Stimulated activated CD8-positive, alpha-beta memory T cell treated with anti-CD3 and anti-CD28 coated beads, Interleukin-7, amount 100 ng/mL, for 1 hour (primary cell): ENCODE data around the gene SGMS1.
"Not testable (repeated sequence)": the region's sequence is repeated elsewhere in the genome, so short reads cannot be mapped to it uniquely, and the experiment has no call there.

ENCODE experiments used
- DNase-seq, 2 donors: peaks; one replicate each; pipeline ENCODE4 v3.0.0-alpha.2; 2020; ENCODE audit warnings: low read depth in 2 of 2

Gene SGMS1

DNA sequence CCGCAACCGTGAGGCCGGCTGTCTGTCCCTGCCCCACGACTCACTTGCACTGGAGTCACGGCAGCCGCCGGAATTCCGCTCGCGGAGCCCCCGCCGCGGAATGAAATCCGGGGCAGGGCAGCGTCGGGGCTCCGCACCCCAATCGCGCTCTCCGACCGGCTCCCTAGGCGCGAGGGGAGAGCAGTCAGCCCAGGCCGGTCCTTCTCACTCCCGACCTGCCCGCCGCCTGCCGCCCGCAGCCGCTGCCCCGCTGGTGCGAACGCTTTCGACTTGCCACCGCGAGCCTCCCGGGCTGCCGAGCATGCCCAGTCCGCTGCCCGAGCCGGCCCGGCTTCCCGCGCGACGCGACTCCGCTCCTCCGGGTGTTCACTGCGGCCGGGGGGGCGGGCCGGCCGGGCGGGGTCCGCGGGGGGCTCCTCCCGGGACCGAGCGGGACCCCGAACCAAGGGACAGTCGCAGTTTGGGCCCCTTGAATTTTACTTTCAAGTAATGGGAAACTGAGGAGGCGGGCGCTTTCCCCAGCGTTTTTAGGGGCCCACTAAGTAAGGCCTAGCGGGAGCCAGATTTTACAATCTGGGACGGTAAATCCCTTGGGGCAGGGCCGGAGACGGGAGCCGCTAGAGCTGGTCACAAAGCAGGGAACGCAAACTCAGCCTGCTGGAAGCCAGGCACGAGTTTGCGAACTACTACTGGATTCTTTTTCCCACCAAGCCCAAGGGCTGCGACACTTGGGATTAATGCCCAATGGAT is at the start of gene SGMS1:
Gene SGMS1, minus strand, starts transcription at position 294 of the 750 bp plus-strand sequence. CDS start 279,842 bp downstream, outside the sequence.
- peak; percentile 55 to 59 for DNase-seq

DNA sequence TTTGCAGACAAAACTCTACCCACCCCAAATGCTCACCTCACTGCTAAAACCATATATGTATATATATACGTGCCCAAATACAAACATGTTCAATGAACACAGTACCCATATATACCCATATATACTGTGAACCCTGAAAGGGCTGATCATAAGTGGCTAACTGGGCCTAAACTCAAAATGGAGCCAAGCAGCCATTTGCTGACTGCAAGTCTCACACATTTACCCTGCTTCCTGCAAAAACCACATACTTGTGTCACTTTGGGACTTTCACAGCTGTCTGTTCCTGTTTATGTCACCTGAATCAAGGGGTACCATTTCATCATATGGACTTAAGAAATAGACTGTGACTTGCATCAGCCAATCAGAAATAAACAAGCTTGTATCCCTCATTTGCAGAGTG is 48.4 kb upstream of the SGMS1 start:
- DNase-seq, result not testable (repeated sequence)

DNA sequence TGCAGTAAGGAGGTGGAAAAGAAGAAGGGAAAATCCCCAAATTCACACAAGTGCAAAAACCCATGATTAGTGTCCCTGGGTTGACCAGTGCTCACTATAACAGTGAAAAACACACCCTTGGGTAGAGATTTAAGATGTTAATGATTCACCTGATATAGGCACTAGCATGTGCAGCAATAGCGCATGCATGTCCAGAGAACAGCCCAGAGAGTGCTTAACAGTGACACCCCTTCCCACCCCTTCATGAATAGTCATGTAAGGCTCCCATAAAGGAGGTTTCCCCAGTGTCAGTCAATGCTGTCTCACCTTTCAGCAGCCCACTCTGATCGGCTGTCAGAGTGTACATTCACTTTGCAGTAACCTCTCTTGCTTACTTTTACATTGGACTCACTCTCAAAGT is 47.9 kb upstream of the SGMS1 start:
- DNase-seq, result not testable (repeated sequence)

DNA sequence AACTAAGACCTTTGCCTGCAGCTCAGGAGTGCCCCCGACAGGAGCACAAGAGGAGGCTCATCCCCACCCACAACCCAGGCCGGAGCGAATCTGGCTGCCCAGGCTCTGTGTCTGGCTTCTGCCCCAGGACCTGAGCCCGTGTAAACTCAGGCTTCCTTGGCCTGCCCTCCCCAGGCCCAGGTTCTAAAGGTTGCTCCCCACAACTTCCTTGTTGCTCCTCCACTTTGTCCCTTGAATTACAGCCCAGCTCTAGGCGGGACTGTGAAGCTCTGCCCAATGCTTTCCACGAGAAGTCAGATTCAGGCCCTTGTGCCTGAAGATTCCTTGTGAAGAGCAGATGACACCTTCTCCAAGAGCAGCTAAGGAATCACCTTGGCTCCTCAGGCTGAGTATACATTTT is 46.2 kb upstream of the SGMS1 start:
- DNase-seq, result not testable (repeated sequence)

DNA sequence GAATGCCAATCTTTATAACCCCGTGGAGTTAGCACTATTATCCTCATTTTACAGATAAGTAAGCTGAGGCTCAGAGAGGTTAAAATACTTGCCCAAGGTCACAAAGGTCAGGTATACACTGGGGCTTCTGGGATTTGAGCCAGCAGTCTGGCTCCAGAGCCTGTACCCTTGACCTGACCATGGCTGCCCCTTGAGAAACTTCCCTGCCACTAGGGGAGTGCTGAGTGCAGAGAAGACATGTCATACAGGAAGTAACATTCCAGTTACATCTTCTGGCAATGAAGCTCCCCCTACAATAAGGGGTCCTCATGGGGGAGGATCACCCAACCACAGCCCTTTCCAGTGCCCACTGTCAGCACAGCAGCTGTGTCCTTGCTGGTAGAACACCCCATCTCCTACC is 43.6 kb upstream of the SGMS1 start:
- not testable (repeated sequence) for DNase-seq

DNA sequence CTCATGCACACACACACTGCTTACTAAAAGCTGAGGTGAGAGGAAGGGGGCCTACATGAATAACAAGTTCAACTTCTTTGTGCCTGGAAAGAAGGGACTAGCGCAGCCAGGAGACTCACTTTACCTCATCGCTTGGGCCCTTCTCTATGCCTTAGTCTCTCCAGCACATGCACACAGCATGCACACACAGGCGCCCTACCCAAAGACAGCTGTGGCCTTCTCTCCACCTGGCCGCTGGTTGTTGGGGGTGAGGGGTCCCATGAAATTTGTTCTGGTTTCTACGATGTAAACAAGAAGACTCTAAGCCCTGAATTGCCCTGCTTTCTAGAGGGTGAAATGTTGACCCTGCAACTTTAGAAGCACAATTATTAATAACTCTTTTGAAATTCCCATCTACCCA is 38.7 kb upstream of the SGMS1 start:
- DNase-seq, result not testable (repeated sequence)

DNA sequence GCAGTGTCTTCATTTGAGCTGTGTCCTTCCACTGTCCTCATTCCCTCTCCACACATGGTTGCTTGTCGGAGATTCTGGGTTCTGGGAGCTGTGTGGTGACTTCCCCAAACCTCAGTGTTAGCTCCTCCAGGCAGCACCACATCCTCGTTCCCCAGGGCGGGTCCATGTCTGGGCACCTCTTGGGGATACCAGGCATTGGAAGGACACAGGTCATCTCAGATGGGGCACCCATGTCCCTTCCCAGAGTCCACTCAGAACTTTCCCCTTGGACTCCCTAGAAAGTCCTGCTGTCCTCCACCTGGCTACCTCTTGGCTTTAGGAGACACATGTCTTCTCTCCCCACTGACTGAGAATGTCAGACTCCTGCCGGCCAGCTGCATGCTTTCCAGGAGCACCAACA is 37.8 kb upstream of the SGMS1 start:
- DNase-seq, result not testable (repeated sequence)

DNA sequence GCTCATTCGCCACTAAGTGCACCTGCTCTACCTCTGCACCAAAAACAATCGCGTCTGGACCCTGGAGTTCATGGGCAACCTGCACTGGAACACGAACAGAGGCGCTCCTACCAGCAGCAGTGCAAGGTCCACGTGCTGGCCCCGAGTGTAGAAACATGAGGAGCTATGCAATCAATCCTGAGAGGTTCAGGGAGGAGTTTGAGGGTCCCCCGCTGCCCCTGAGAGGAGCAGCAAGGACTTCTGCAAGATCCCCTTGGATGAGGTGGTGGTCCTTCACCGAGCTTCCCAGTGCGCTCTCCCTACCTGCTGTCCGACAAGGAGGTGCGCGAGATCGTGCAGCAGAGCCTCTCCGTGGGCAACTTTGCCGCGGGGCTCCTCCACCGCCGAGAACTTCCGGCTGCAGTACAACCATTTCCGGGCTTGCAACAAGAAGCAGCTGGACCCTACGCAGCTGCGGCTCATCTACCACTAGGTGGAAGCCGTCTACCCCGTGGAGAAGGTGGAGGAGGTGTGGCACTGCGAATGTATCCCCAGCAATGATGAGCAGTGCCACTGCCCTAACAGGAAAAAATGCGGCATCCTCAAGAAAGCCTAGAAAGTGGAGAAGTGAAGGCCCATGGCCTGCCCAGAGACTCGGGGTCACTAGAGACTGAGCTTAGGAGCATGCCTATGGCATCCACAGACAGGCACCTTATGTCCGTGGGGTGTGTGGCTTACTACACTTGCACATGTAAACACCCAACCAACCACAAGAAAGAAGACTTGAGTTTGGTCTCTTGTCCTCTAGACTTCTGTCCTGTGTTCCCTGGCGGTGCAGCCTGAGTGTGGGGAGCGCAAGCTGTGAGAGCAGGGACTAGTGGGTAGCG is 36.3 kb upstream of the SGMS1 start:
- peak in 1 of 2 donors; percentile 30 for DNase-seq

DNA sequence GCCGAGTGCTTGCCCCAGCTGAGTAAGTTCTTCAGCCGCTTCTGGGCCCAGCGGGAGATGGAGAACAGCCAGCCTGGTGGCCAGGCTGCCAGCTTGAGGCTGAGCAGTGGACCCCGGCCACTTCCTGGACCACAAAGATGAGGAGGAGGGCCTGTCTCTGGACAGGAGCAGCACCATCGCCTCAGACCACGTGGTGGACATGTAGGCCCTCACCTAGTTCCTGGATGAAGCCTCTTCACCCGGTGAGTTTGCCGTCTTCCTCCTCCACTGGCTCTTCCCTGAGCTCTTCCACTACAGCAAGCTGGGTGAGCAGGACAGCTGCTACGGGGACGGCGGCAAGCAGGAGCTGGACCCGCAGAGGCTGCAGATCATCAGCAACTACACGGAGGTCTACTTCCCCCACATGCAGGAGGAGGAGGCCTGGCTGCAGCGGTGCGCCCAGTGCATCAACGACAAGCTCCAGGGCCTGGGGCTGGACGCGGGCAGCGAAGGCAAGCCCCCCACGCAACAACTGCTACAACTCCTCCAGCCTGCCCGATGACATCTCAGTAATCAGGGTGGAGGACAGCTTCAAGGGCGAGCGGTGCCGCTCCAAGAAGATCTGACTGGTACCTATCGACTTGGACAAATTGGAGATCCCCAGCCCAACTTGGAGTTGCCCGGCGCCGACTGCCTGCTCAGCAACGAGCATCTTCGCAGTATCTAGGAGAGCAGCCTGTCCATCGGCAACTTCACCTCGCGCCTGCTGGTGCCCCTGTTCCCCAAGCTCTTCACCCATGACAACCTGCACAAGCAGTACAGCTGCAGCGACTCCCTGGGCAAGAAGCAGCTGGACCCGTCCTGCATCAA is 35.5 kb upstream of the SGMS1 start:
- not testable (repeated sequence) for DNase-seq

DNA sequence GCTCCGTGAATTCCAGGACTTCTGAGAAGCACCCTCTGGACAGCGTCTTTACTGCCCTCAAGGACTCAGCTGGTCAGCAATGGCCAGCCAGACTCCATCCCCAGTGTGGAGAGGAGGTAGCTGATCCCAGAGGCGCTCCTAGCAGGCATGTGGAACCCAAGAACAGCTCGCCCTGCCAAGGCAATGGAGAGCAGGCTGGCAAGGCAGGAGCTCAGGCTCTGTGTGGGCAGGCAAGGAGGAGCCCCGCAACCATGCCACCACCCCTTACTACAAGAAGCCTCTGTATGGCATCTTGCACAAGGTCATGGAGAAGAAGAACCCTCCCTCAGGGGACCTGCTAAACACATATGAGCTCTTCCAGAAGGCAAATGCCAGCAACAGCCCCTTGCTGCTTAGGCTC is 34.4 kb upstream of the SGMS1 start:
- no peak for DNase-seq

DNA sequence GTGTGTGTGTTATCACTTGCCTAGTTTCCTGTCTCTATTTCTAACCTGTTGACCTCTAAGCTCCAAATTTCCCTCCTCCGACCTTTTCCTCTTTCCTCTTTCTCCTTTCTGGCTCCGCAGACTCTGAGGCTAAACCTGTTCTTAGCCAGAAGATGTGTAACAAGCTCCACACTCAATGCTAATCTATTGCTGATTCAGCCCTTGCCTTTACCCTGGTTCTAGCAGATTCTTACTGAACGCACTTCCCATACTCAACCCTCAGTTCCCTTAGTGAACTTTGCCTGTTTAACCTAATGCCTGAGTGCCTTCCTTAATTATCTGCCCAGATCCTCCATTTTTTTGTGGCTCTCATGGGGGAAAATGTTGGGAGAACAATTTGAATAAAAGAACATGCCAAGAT is 30.0 kb upstream of the SGMS1 start:
- no peak for DNase-seq

DNA sequence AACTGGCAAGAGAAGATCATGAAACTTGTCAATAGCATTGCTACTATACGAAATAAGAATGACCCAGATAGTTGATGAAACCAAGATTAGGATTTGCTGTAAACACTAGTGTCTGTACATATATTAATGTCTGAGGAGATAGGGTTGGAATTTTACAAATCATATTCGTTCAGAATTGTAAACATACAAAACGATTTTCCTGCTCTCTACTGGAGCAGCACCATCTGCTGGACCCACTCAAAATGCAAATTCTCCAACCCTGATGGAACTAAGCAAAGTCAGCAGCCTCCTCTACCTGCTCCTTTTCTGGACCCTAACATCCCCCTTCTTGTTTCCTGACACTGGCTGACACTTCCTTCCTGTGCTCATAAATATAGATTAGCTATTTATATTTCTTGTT is 29.4 kb upstream of the SGMS1 start:
- DNase-seq, result peak in 1 of 2 donors; percentile 5

DNA sequence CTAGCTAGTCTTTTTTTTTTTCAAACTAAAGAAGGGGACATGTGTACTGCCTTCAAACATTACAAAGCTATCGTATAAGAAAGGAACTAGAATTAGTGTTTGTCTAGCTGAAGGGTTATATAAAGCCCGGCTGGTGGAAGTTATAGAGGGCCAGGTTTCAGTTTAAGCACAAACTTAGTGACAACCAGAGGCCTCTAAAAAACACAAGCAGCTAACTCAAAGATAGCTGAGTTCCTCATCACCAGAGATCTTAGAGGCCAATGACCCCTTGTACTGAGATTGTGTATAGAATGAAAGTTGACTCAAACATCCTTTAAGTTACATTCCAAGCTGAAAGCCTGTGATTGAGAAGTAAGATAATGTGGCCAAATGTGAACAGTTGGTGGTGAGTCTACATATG is 28.1 kb upstream of the SGMS1 start:
- DNase-seq, result no peak

DNA sequence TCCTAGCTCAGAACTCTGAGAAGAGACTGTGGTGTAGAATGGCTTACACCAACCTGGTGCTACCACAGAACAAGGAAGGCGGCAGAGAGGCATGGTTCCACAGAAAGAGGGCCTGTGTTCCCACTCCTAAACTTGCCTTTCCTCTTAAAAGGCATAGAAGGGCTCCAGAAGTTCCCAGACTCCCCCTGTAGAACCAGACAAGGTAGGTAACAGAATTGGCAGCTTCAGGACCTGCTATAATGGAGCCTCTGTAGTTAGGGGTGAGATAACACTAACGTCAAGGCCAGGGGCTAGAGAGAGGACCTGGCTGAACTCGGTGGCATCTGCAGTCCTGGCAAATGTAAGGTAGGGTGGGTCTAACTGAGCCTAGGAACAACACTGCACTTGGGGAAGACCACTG is 26.7 kb upstream of the SGMS1 start:
- DNase-seq, result no peak

DNA sequence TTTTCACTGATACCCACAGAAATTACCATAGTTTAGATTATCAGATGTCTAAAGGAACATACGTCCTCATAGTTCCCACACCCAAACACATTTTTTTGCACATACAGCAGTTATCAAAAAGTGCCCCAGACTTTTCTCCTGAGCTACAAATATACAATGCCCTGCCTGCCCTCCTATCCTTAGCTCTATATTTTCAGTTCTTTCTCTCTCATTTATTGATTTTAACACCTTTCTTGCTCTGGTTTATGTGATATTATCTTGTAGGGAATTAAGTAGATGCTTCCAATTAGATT is 25.1 kb upstream of the SGMS1 start:
- no peak for DNase-seq

DNA sequence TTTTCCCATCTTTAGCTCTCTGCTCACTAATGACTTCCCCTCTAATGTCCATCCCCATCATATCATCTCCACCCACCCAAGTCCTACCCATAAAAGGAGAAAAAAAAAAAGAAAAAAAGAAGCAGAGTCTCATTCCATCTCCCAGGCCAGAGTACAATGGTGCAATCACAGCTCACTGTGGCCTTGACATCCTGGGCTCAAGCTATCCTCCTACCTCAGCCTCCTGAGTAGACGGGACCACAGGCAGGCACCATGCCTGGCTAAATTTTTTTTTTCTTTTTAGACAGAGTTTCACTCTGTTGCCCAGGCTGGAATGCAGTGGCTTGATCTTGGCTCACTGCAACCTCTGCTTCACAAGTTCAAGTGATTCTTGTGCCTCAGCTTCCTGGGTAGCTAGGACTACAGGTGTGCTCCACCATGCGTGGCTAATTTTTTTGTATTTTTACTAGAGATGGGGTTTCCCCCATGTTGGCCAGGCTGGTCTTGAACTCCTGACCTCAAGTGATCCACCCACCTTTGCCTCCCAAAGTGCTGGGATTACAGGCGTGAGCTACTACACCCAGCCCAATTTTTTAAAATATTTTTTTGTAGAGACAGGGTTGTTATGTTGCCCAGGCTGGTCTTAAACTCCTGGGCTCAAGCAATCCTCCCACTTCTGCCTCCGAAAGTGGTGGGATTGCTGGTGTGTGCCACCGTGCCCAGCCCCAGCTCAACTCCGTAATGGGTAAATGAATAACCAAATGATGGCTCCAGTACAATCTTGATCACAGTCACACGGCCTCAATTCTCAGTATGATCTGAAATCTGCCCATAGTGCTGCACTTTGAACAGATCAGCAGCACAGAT is 24.6 kb upstream of the SGMS1 start:
- DNase-seq, result no peak

DNA sequence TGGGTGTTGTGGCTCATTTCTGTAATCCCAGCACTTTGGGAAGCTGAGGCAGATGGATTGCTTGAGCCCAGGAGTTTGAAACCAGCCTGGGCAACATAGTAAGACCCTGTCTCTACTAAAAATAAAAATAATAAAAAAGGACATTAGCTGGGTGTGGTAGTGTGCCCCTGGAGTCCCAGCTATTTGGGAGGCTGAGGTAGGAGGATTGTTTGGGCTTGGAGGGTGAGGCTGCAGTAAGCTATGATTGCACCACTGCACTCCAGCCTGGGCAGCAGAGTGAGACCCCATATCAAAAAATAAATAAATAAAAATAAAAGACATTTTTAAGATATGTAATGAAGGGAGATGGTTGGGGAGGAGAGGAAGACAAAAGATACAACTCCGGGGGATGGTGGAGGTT is 23.6 kb upstream of the SGMS1 start:
- not testable (repeated sequence) for DNase-seq

DNA sequence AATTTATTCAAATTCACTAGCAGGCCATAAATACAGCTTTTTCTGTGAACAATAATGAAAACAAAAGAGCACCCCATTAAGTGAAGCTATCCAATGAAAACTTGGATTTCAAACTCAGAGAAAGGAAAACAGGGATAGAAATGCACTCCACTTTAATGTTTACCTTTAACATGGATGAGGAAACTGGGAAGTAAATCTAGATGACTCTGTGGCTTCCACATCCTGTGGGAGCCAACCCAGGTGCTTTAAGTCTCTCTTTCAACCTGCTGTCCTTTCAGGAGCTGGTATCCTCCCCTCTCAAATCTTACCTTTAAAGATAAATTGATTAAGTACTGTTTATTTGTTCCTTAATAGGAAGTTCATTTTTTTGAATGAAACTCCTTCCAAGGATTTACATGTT is 21.5 kb upstream of the SGMS1 start:
- DNase-seq, result no peak

DNA sequence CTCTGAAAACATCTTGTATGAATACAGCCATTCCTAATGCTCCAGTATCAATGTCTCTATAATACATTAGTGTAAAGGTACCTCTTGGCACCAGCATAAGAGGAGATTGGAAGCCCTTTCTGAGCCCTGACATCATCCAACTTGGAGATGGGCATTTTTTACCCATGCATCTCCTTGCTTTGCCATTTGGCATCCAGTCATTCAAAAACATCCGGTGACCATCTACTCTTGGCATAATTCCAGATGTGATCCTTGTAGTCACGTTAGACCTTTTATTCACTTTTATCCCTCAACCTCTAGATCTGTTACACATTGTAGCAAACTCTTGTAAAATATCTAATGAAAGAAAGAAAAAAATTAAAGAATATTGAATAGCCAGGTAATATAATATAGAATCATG is 17.9 kb upstream of the SGMS1 start:
- no peak for DNase-seq

DNA sequence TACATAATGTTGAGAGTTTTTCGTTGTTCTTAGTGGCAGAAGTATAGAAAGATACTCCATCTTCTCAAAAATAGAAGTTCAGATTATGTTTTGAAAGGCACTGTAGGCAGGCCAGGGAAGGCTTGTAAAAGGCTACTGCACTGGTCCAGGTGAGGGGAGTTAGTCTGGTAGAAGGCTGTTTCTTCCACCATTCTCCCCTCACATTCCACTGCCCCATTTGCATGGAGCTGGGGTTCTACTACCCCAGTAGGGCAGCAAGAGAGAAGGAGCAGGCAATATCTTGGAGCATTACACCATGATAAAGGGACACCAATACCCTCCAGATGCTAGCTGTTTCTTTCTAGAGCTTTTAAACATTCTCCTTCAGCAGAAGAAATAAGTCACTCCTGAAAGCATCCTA is 16.5 kb upstream of the SGMS1 start:
- no peak for DNase-seq
